Stimulated activated CD8-positive, alpha-beta memory T cell treated with anti-CD3 and anti-CD28 coated beads, Interleukin-12 subunit alpha, Interleukin-12 subunit beta, amount 100 ng/mL, for 4 hours (primary cell): ENCODE data around the gene BARD1.
"Not testable (repeated sequence)": the region's sequence is repeated elsewhere in the genome, so short reads cannot be mapped to it uniquely, and the experiment has no call there.

Experiments
- DNase-seq: peaks from one replicate; pipeline ENCODE4 v3.0.0-alpha.2; 2020; ENCODE audit warnings: low read depth

Gene BARD1

DNA sequence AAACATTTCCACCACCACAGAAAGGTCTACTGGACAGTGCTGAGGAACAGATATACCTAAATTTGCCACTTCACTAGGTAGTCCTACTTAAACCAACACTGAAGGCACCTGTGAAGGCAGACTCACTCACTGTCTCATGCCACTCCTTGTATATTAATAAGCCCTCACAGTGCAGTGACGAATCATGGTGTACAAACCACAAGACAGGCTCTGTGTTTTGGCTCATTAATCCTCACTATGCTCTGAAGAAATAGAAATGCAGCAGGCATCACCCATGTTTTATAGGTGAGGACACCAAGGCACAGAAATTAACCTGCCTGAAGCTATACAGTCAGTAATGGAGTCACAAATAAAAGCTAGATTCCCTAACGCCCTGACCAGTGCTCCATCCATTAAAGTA, 44.3 kb downstream of the BARD1 start:
- no peak for DNase-seq

DNA sequence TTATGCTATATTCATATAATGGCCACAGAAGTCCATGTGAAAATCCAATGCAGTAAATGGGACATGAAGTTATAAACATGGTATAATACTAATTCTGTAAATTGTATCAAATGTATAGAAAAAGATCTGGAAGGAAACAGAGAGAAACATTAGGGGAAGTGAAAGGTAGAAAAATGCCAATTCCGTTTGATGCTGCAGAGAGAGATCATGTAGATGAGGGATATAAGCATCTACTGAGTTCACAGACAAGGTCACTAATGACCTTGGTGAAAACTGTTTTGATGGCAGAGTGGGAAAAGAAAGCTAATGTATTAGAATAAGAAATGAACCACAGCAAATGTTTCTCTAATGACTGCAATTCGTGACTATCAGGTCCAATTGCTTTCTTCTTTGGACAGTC, 56.0 kb downstream of the BARD1 start:
- DNase-seq = no peak

- no peak for DNase-seq
Observed at GRCh38 chr2:214750529-214750928, 59.0 kb downstream of the BARD1 start.

DNA sequence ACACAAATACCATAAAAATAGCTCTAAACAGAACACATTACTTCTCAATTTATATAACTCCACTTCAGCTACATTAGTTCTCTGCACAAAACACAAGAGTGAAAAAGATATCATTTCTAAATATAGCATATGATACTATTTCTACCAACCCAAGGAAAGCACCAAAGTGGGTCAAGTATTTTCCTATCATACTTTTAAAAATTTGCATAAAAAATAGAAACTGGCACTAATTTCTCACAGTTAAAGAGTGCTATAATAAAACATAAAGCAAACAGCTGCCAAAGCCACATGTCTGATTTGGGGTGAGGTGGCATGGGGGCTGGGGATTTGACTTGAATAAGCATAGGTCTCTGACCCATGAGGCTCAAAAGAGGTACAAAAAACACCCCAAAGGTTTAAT, 61.5 kb downstream of the BARD1 start:
- no peak for DNase-seq

- no peak for DNase-seq
Observed at GRCh38 chr2:214742119-214742518, 67.4 kb downstream of the BARD1 start.

- no peak for DNase-seq
Observed at GRCh38 chr2:214740867-214741395, 68.6 kb downstream of the BARD1 start.

GRCh38 chr2:214737188-214737587, 72.3 kb downstream of the BARD1 start:
- no peak for DNase-seq

DNA sequence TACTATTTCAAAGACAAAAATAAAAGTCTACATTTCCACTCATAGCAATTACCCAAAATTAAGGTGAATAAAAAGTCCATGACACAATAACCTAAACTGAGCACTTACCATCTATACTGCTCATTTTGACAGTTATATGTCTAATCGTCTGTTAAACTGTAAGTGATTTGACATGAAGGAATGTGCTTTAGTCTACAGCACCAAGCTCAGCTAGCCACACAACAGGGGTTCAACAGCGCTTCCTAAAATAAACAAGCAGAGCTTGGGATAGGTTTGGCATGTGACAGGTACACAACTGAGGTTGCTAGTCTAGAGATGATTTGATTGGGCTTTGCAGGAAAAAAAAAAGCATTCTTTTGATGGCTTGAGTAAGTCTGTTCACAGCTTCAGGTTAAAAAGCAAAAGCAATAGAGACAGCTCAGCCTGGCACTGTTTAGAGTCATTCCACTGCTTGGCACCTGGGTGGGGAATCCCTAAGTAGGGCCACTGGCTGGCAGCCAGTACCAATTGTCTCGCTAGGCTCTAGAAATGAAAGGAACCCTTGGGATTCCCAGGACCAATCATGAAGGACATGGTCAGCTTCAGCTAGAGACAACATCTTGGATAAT, 78.6 kb downstream of the BARD1 start:
- DNase-seq = no peak

GRCh38 chr2:214730248-214730647, 79.2 kb downstream of the BARD1 start:
- DNase-seq = no peak

- no peak for DNase-seq
Observed at GRCh38 chr2:214724741-214725140, 84.7 kb downstream of the BARD1 start.

GRCh38 chr2:214717837-214718236, 91.6 kb downstream of the BARD1 start:
- DNase-seq = not testable (repeated sequence)

DNA sequence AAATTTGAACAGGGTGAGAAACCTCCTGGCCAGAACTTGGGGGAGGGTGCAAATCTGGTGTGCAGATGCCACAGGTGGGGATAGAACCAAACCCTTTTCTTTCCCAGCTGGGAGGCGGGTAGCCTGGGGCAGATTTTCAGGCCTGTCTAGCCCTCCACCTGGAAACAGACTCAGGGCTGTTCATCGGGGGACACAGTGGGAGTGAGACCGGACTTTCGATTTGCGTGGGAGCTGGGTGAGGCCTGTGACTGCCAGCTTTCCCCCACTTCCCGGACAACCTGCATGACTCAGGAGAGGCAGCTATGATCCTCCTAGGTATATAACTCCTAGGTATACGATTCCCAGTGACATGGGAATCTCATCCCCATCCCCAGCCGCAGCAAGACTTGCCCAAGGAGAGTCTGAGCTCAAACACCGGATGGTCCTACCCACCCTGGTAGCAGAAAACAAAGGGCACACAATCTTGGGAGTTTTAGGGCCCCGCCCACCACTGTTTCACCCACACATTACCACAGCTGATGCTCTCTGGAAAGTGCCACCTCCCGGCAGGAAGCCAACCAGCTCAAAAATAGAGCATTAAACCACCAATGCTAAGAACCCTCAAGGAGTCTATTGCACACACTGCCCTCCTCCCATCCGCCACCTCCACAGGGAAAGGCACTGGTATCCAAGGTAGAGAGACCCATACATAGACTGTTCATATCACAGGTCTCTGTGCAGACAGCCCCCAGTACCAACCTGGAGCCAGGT, 92.5 kb downstream of the BARD1 start:
- no peak for DNase-seq

DNA sequence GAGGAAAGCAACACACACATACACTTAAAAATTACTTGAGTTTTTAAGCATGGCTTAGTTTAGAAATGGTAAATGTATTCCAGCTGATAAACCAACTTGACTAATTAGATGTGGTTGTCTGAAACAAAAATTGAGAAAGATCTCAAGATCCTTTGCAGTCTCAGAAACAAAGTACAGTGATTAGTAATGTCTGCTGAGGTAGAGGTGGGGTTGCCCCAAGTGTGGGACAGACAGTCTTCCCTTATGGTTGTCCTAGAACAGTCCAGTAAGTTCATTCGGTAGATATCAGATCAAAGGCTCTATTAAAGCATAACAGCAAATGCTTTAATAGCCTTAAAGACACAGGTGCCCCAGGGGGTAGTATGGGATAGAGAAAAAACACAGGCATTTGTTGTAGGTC, 94.5 kb downstream of the BARD1 start:
- no peak for DNase-seq

GRCh38 chr2:214713080-214713830, 96.2 kb downstream of the BARD1 start:
- DNase-seq = no peak

- DNase-seq = no peak
Observed at GRCh38 chr2:214710729-214711128, 98.8 kb downstream of the BARD1 start.

DNA sequence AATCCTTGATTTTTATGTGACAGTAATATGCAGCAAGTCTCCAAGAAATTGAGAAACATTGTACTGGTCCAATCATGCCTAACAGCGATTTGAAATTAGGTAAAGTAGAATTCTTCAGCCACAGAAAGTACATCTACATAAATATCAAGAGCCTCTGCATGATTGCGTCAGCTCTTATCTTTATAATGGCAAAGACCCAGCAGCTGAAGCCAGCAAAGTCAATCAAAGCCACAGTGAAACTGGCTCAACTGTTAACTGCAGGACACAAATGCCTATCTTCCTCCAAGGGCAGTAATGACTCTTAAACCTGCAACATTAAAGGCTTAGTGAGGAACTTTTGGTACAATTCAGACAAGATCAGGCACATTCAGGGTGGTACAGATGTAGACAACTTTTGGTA, 102.5 kb downstream of the BARD1 start:
- no peak for DNase-seq

DNA sequence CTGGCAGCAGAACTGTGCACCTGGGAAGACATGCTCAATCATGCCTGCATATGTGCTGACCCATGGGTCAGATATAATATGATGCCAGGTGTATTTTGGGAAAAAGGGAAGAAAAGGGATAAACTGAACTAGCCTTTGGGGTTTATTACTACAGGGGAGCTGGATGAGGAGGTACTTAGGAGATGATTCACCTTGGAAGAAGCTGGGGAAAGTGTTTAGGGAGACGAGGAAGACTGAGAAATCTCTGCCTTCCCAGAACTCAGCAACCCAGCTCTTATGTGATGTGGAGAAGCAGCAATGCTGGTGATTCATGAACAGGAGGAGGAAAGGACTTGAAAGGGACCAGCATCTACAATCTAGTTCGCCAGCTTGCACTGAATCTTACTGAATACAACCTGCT, 110.2 kb downstream of the BARD1 start:
- no peak for DNase-seq

DNA sequence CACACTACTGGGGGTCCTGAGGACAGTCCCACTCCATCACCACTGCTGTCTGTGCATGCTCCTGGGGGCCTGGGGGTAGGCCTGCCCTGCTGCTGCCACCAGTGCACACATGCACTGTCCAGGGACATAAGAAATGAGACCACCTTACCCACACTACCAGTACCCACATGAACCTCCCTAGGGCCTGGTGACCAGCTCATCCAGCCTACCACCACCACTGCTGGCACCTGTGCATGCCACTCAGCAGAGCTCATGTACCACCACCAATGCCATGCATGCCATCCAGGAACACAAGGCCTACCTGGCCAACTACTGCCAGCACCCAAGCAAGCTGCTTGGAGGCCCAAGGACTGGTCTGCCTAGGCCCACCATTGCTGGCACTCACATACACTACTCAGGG, 112.8 kb downstream of the BARD1 start:
- DNase-seq = no peak

DNA sequence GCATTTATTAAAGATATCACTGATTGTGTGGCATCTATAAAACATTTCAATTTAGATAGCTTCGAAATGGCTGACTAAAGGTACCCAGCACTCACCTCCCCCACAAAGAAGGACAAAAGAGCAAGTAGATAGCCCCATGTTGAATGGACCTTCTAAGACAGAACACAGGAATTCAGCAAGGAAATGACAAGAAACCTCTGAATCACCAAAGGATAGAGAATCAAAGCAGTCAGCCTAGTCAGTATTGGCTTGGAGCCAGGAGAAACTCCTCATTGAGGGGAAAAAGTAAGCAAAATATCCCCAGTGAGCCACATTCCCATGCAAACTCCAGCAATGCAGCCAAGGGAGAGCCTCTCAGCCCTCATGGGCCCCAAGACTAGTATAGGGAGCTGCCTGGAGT, 113.7 kb downstream of the BARD1 start:
- no peak for DNase-seq

- not testable (repeated sequence) for DNase-seq
Observed at GRCh38 chr2:214683557-214683956, 125.9 kb downstream of the BARD1 start.

- no peak for DNase-seq
Observed at GRCh38 chr2:214679736-214680135, 129.7 kb downstream of the BARD1 start.

DNA sequence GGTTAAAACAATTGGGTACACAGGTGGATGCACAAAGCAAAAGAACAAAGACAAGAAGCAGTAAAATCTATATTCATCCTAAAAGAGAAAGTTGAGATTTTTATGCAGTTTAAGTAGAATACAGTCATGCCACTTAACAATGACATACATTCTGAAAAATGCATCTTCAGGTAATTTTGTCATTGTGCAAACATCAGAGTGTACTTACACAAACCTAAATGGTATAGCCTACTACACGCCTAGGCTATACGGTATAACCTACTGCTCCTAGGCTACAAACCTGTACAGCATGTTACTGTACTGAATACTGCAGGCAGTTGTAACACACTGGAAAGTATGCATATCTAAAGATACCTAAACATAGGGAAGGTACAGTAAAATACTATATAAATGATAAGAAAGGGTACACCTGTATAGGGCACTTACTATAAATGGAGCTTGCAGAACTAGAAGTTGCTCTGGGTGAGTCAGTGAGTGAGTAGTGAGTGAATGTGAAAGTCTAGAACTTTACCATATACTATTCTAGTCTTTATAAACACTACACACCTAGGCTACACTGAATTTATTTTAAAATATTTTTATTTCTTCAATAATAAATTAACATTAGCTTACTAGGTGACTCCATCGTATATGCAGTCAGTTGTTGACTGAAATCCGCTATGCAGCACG, 132.9 kb downstream of the BARD1 start:
- DNase-seq = no peak
